OCI-LY1 (cell line): ENCODE measurements around the gene SPDL1.

Source experiments
- H2AFZ ChIP-seq: fragments of 200-600 bp; sonication (generic), shearing (Covaris generic); 2 replicates; pipeline ENCODE4 v1.6.0; 2014; ENCODE audit warnings: antibody characterized with exemption, mild to moderate bottlenecking, low read length
- H3F3A ChIP-seq: fragments of 200-600 bp; sonication (generic), shearing (Covaris generic); 2 replicates; pipeline ENCODE4 v1.6.0; 2014; ENCODE audit warnings: mild to moderate bottlenecking, antibody characterized with exemption, low read length, moderate library complexity; ENCODE audit not compliant: insufficient read depth
- H3K27ac ChIP-seq: fragments of 200-600 bp; sonication (generic); 2 replicates; pipeline ENCODE4 v1.5.1; 2014; ENCODE audit warnings: low read length, mixed run types, mild to moderate bottlenecking, low read depth; ENCODE audit not compliant: poor library complexity, severe bottlenecking
- H3K27me3 ChIP-seq: fragments of 200-600 bp; sonication (generic); 2 replicates; pipeline ENCODE4 v1.6.0; 2014; ENCODE audit warnings: antibody characterized with exemption, mild to moderate bottlenecking, low read length, moderate library complexity; ENCODE audit not compliant: insufficient read depth
- H3K36me3 ChIP-seq: fragments of 200-600 bp; sonication (generic); 2 replicates; pipeline ENCODE4 v1.6.1; 2014; ENCODE audit warnings: mild to moderate bottlenecking, antibody characterized with exemption, low read length, moderate library complexity, mixed read lengths; ENCODE audit not compliant: insufficient read depth
- H3K4me1 ChIP-seq: fragments of 200-600 bp; sonication (generic); 2 replicates; pipeline ENCODE4 v1.5.1; 2014; ENCODE audit warnings: mild to moderate bottlenecking, low read length, moderate library complexity; ENCODE audit not compliant: insufficient read depth, severe bottlenecking
- H3K4me2 ChIP-seq: fragments of 200-600 bp; sonication (generic), shearing (Covaris generic); 2 replicates; pipeline ENCODE4 v1.6.1; 2014; ENCODE audit warnings: low read length
- H3K4me3 ChIP-seq: fragments of 200-600 bp; sonication (generic); 2 replicates; pipeline ENCODE4 v1.5.1; 2014; ENCODE audit warnings: low read length, low read depth, mild to moderate bottlenecking, mixed read lengths; ENCODE audit not compliant: poor library complexity, severe bottlenecking
- H3K79me2 ChIP-seq: fragments of 200-600 bp; shearing (Covaris generic); 2 replicates; pipeline ENCODE4 v1.6.1; 2016; ENCODE audit warnings: mixed run types, low read length, mixed read lengths; ENCODE audit not compliant: insufficient read depth
- H3K9ac ChIP-seq: fragments of 200-600 bp; sonication (generic), shearing (Covaris generic); 2 replicates; pipeline ENCODE4 v1.6.1; 2014; ENCODE audit warnings: mild to moderate bottlenecking, low read length, mixed read lengths
- H3K9me2 ChIP-seq: fragments of 200-600 bp; sonication (generic), shearing (Covaris generic); 2 replicates; pipeline ENCODE4 v1.6.1; 2014; ENCODE audit warnings: low read depth, mild to moderate bottlenecking, low read length, mixed read lengths
- H3K9me3 ChIP-seq: fragments of 200-600 bp; shearing (Covaris generic); 2 replicates; pipeline ENCODE4 v1.6.1; 2014; ENCODE audit warnings: low read length, mixed read lengths
- H4K20me1 ChIP-seq: fragments of 200-600 bp; sonication (generic), shearing (Covaris generic); 2 replicates; pipeline ENCODE4 v1.6.0; 2016; ENCODE audit warnings: mild to moderate bottlenecking, low read length; ENCODE audit not compliant: insufficient read depth
- EZH2 ChIP-seq: fragments of 200-600 bp; sonication (generic), shearing (Covaris generic); IDR thresholded peaks from 2 replicates; pipeline ENCODE4 v1.8.0; 2017; ENCODE audit warnings: borderline replicate concordance, mixed run types, mild to moderate bottlenecking, antibody characterized with exemption, low read length, moderate library complexity, mixed read lengths
- TF ChIP-seq, protein P1 (sequence below): fragments of 200-600 bp; sonication (generic), shearing (Covaris generic); IDR thresholded peaks from 2 replicates; pipeline ENCODE4 v1.5.1; 2017; ENCODE audit warnings: mild to moderate bottlenecking, antibody characterized with exemption, low read length, moderate library complexity, mixed read lengths

SPDL1 gene

DNA sequence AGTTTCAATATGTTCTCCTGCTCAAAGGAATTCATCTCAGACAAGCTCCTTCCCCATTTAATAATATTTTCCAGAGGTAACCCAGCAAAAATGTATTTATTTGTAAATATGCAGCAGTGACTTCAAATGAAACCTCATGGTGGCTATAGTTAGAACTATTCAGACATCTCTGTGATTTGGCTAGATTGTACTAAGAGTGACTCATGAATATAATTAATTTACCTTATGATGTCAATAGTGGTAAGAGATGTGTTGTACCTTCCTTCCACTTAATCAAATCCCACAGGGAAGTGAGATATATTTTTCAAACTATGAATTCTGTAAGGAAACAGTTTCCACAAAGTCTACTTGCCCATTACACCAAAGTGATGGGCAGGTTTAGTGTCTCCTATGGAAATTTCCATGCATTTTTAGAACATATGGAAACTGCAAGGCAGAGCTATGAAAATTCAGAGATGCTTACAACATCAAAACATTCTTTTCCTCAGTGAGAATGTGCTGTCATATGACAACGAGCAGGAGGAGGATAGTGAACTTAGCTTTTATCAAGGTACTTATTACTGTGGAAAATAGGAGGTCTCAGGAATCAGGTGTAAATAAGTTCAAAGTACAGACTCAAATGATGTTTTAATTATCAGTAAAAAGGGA is 34.0 kb upstream of the SPDL1 start:
- Histone ChIP-seq H3K4me1 (no peaks in the 10 kb centered on the region), H3K36me3 (no peaks in the 10 kb centered on the region), H3K9me2 (no peaks in the 10 kb centered on the region), H3K4me2 (no peak overlapping the region), H3F3A (no peaks in the 10 kb centered on the region), H3K27me3 (no peaks in the 10 kb centered on the region), H3K9me3 (no peaks in the 10 kb centered on the region), H3K4me3 (no peak overlapping the region), H4K20me1 (no peaks in the 10 kb centered on the region), H3K79me2 (no peaks in the 10 kb centered on the region), H3K9ac (no peak overlapping the region), H2AFZ (no peak overlapping the region), H3K27ac (no peak overlapping the region)
- TF ChIP-seq, protein P1, sequence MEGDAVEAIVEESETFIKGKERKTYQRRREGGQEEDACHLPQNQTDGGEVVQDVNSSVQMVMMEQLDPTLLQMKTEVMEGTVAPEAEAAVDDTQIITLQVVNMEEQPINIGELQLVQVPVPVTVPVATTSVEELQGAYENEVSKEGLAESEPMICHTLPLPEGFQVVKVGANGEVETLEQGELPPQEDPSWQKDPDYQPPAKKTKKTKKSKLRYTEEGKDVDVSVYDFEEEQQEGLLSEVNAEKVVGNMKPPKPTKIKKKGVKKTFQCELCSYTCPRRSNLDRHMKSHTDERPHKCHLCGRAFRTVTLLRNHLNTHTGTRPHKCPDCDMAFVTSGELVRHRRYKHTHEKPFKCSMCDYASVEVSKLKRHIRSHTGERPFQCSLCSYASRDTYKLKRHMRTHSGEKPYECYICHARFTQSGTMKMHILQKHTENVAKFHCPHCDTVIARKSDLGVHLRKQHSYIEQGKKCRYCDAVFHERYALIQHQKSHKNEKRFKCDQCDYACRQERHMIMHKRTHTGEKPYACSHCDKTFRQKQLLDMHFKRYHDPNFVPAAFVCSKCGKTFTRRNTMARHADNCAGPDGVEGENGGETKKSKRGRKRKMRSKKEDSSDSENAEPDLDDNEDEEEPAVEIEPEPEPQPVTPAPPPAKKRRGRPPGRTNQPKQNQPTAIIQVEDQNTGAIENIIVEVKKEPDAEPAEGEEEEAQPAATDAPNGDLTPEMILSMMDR: no peak
- TF ChIP-seq EZH2: no peak

- Histone ChIP-seq H3K4me2 (no peak overlapping the region), H3K9me2 (no peaks in the 10 kb centered on the region), H3K9ac (no peak overlapping the region), H4K20me1 (no peaks in the 10 kb centered on the region), H2AFZ (no peak overlapping the region), H3K9me3 (no peaks in the 10 kb centered on the region), H3K27ac (no peak overlapping the region), H3F3A (no peaks in the 10 kb centered on the region), H3K36me3 (no peaks in the 10 kb centered on the region), H3K4me3 (no peak overlapping the region), H3K79me2 (no peaks in the 10 kb centered on the region), H3K4me1 (no peaks in the 10 kb centered on the region), H3K27me3 (no peaks in the 10 kb centered on the region)
- TF ChIP-seq EZH2: no peak
- TF ChIP-seq, protein P1: no peak
These were observed 33.3 kb upstream of the SPDL1 start for GRCh38 chr5:169550227-169550626.

DNA sequence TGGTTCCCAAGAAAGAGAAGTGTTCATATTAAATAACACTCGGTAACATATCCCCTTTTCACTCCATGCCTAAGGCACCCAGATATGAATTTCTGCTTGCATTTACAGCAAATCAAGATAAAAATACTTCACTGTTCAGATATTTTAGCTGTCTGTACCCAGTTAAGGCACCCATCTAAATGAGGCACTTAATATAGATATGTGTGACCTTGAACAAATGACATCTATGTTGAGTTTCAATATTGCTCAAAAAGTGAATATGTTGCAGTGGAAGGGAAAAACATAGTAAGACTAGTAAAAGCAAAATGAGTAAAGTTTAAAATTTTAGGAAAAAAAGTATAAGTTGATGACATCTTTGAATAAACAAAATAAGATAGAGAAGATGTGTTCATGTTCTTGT is 32.4 kb upstream of the SPDL1 start:
- Histone ChIP-seq H3K4me3 (no peak overlapping the region), H3K36me3 (no peaks in the 10 kb centered on the region), H3F3A (no peaks in the 10 kb centered on the region), H3K27ac (no peak overlapping the region), H3K79me2 (no peaks in the 10 kb centered on the region), H3K4me2 (no peak overlapping the region), H3K4me1 (no peaks in the 10 kb centered on the region), H3K9me3 (no peaks in the 10 kb centered on the region), H3K9me2 (no peaks in the 10 kb centered on the region), H4K20me1 (no peaks in the 10 kb centered on the region), H3K27me3 (no peaks in the 10 kb centered on the region), H2AFZ (no peak overlapping the region), H3K9ac (no peak overlapping the region)
- TF ChIP-seq, protein P1: no peak
- no peak for TF ChIP-seq EZH2
